H9 (cell line): Measurements from ENCODE around the gene TSPAN9. TPM values are rescaled to one million over a fixed set of nuclear protein-coding genes. Genes with fewer than 3 reads are reported as not detected.
A peak's percentile ranks its signal among the peaks of the same experiment; 100 is the strongest.

Experiments
- DNase-seq: peaks from one replicate; pipeline ENCODE4 v3.0.0-alpha.2; 2017
- H2AFZ ChIP-seq: one replicate; pipeline ENCODE4 v1.6.1; 2013; ENCODE audit warnings: mild to moderate bottlenecking, low read length, control low read depth, moderate library complexity
- H2AK5ac ChIP-seq: 2 replicates; pipeline ENCODE4 v1.6.1; 2013; ENCODE audit warnings: low read length, control low read depth, mixed read lengths; ENCODE audit not compliant: insufficient read length
- H2BK120ac ChIP-seq: one replicate; pipeline ENCODE4 v1.6.1; 2013; ENCODE audit warnings: low read depth, mild to moderate bottlenecking, low read length, control low read depth, inconsistent platforms; ENCODE audit not compliant: poor library complexity, severe bottlenecking
- H2BK12ac ChIP-seq: 2 replicates; pipeline ENCODE4 v1.6.1; 2013; ENCODE audit warnings: low read length, control low read depth, mixed read lengths, low read depth; ENCODE audit not compliant: insufficient read length
- H2BK15ac ChIP-seq: 2 replicates; pipeline ENCODE4 v1.6.1; 2013; ENCODE audit warnings: low read depth, low read length, control low read depth
- H2BK20ac ChIP-seq: one replicate; pipeline ENCODE4 v1.6.1; 2013; ENCODE audit warnings: low read depth, mild to moderate bottlenecking, low read length, control low read depth, inconsistent platforms; ENCODE audit not compliant: poor library complexity, severe bottlenecking
- H2BK5ac ChIP-seq: 2 replicates; pipeline ENCODE4 v1.6.1; 2013; ENCODE audit warnings: low read length, control low read depth, mixed read lengths; ENCODE audit not compliant: insufficient read length
- H3K14ac ChIP-seq: 2 replicates; pipeline ENCODE4 v1.6.1; 2013; ENCODE audit warnings: low read length, control low read depth; ENCODE audit not compliant: insufficient read depth
- H3K18ac ChIP-seq: 2 replicates; pipeline ENCODE4 v1.6.1; 2013; ENCODE audit warnings: low read depth, mild to moderate bottlenecking, mixed read lengths, low read length, control low read depth; ENCODE audit not compliant: insufficient read length
- H3K23ac ChIP-seq: 2 replicates; pipeline ENCODE4 v1.6.1; 2013; ENCODE audit warnings: low read length, control low read depth, mixed read lengths, low read depth; ENCODE audit not compliant: insufficient read length
- H3K23me2 ChIP-seq: 2 replicates; pipeline ENCODE4 v1.6.1; 2013; ENCODE audit warnings: low read depth, mild to moderate bottlenecking, mixed read lengths, low read length, control low read depth; ENCODE audit not compliant: insufficient read length, poor library complexity, severe bottlenecking
- H3K27ac ChIP-seq: 2 replicates; pipeline ENCODE4 v1.5.1; 2013; ENCODE audit warnings: low read length, control low read depth, mixed read lengths, low read depth; ENCODE audit not compliant: insufficient read length
- H3K27me3 ChIP-seq: 2 replicates; pipeline ENCODE4 v1.6.1; 2013; ENCODE audit warnings: low read length, control low read depth, inconsistent platforms; ENCODE audit not compliant: insufficient read depth
- H3K4ac ChIP-seq: 2 replicates; pipeline ENCODE4 v1.6.1; 2013; ENCODE audit warnings: low read depth, mild to moderate bottlenecking, control low read depth, inconsistent platforms, low read length, moderate library complexity
- H3K4me1 ChIP-seq: 2 replicates; pipeline ENCODE4 v1.6.1; 2013; ENCODE audit warnings: low read length, control low read depth, inconsistent platforms; ENCODE audit not compliant: insufficient read depth
- H3K4me2 ChIP-seq: 2 replicates; pipeline ENCODE4 v1.6.1; 2013; ENCODE audit warnings: low read length, control low read depth, mixed read lengths; ENCODE audit not compliant: insufficient read length, insufficient read depth
- H3K56ac ChIP-seq: 2 replicates; pipeline ENCODE4 v1.6.1; 2013; ENCODE audit warnings: low read depth, mild to moderate bottlenecking, mixed read lengths, low read length, control low read depth; ENCODE audit not compliant: insufficient read length
- H3K79me1 ChIP-seq: 2 replicates; pipeline ENCODE4 v1.6.1; 2013; ENCODE audit warnings: low read depth, mild to moderate bottlenecking, moderate library complexity, low read length, control low read depth, inconsistent platforms; ENCODE audit not compliant: insufficient read depth, poor library complexity, severe bottlenecking
- H3K79me2 ChIP-seq: 2 replicates; pipeline ENCODE4 v1.6.1; 2013; ENCODE audit warnings: low read length, control low read depth, inconsistent platforms; ENCODE audit not compliant: insufficient read depth
- H3K9ac ChIP-seq: 2 replicates; pipeline ENCODE4 v1.6.1; 2013; ENCODE audit warnings: low read length, control low read depth, mixed read lengths; ENCODE audit not compliant: insufficient read length; ENCODE audit errors: extremely low read depth
- H3K9me3 ChIP-seq: one replicate; pipeline ENCODE4 v1.6.1; 2013; ENCODE audit warnings: low read depth, low read length, inconsistent platforms; ENCODE audit not compliant: control insufficient read depth
- H3T11ph ChIP-seq: one replicate; pipeline ENCODE4 v1.6.1; 2013; ENCODE audit warnings: mild to moderate bottlenecking, low read length, control low read depth, inconsistent platforms
- H4K20me1 ChIP-seq: one replicate; pipeline ENCODE4 v1.6.1; 2013; ENCODE audit not compliant: control insufficient read depth, insufficient read length, insufficient read depth
- H4K5ac ChIP-seq: 2 replicates; pipeline ENCODE4 v1.6.1; 2013; ENCODE audit warnings: low read depth, mild to moderate bottlenecking, mixed read lengths, low read length, control low read depth; ENCODE audit not compliant: insufficient read length
- H4K8ac ChIP-seq: replicated peaks from 2 replicates; pipeline ENCODE4 v1.6.1; 2013; ENCODE audit warnings: low read length, control low read depth, mixed read lengths, low read depth; ENCODE audit not compliant: insufficient read length
- H4K91ac ChIP-seq: 2 replicates; pipeline ENCODE4 v1.6.1; 2013; ENCODE audit warnings: low read depth, mild to moderate bottlenecking, moderate library complexity, mixed read lengths, low read length, control low read depth; ENCODE audit not compliant: insufficient read length
- H3K27ac Mint-ChIP-seq, 3 experiments: 2 replicates in 2 of 3; 3 replicates in 1 of 3; pipeline ENCODE4 v1.8.0; 2020 to 2021; ENCODE audit warnings: mixed read lengths in 3 of 3, mild to moderate bottlenecking in 1 of 3, moderate library complexity in 1 of 3
- H3K27me3 Mint-ChIP-seq: 2 replicates; pipeline ENCODE4 v1.8.0; 2021; ENCODE audit warnings: low read depth, mild to moderate bottlenecking, moderate library complexity, mixed read lengths
- H3K36me3 Mint-ChIP-seq, 3 experiments: 2 replicates in 2 of 3; 3 replicates in 1 of 3; pipeline ENCODE4 v1.8.0; 2020 to 2021; ENCODE audit warnings: low read depth in 3 of 3, mixed read lengths in 3 of 3; ENCODE audit not compliant: insufficient read depth in 1 of 3
- H3K4me1 Mint-ChIP-seq, 2 experiments: 2 replicates each; pipeline ENCODE4 v1.8.0; 2020; ENCODE audit warnings: mixed read lengths in 2 of 2
- H3K4me3 Mint-ChIP-seq, 2 experiments: 2 replicates in 1 of 2; 3 replicates in 1 of 2; pipeline ENCODE4 v1.8.0; 2020 to 2021; ENCODE audit warnings: mild to moderate bottlenecking in 2 of 2, mixed read lengths in 2 of 2, moderate library complexity in 1 of 2
- H3K9me3 Mint-ChIP-seq, 2 experiments: 2 replicates in 1 of 2; 3 replicates in 1 of 2; pipeline ENCODE4 v1.8.0; 2020; ENCODE audit warnings: mild to moderate bottlenecking in 2 of 2, mixed read lengths in 2 of 2, moderate library complexity in 1 of 2
- WGBS: extraction: QIAGEN DNeasy Blood & Tissue Kit; methylation state at CpG from one replicate; pipeline ENCODE4 v1.1.7; 2013; ENCODE audit warnings: missing lambda C conversion rate, low lambda C conversion rate, mixed read lengths; ENCODE audit not compliant: insufficient read length; ENCODE audit errors: extremely low coverage; 5-methylcytosine and 5-hydroxymethylcytosine counted together
- long read RNA-seq: library from polyadenylated mRNA; unstranded; transcript quantifications from one replicate; pipeline ENCODE4 v2.0.0, GENCODE V29; 2020
- total RNA-seq: library from RNA; stranded (reverse); gene quantifications from 2 replicates; pipeline ENCODE4 v1.2.1, GENCODE V29; 2021
- TF ChIP-seq, protein P1 (sequence below): fragments of 200-600 bp; sonication (generic); conservative IDR thresholded peaks from 3 replicates; pipeline ENCODE4 v1.8.0; 2021; ENCODE audit warnings: antibody characterized with exemption, mild to moderate bottlenecking

The TSPAN9 gene, protein sequence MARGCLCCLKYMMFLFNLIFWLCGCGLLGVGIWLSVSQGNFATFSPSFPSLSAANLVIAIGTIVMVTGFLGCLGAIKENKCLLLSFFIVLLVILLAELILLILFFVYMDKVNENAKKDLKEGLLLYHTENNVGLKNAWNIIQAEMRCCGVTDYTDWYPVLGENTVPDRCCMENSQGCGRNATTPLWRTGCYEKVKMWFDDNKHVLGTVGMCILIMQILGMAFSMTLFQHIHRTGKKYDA
- total RNA-seq, result 16.8 and 19.0 TPM in 2 replicates
- long read RNA-seq, full-length matches to known transcripts, result 32 of 40 reads
- long read RNA-seq, partial matches to known transcripts, result 2 of 40 reads
- long read RNA-seq, other reads (novel, unspliced or antisense), result 6 of 40 reads

DNA sequence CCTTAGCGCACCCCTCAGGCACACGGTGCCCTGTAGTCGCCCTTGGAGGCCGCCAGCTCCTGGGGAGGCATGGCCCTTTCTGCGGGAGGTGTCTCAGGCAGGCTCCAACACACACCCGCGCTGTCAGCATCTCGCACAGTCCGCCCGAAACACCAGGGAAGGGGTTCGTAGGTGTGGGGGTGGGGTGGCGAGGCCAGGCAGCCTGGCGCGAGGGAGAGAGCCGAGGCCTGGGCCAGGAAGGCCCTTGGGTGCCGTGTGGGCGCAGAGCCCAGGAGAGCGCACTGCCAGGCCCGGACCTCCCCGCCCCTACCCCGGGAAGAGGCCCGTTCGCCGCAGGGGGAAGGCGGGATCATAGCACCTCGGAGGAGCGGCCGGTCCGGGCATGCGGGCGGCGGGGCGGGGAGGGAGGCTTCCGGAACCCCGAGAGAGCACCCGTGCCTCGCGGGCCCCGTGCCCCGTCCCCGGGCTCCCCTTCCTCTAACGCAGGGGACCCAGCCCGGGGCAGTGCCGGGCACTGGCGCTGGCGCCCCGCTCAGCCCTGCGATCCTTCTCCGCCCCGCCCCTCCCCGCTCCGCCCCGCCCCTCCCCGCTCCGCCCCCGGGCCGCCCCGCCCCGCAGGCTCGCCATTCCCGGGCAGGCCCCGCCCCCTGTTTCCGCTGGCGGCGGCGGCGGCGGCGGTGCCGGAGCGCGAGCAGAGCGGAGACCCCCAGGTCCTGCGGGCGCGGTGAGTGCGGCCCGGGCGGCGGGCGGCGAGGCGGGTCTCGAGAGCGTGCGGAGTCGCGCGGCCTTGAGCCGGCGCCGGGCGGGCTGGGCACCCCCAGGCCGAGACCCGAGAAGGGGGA lies at the start of gene TSPAN9:
TSS of gene TSPAN9 (plus strand) at position 650 of the 842 bp plus-strand sequence. CDS start 123,815 bp downstream, outside the sequence.
- H4K8ac ChIP-seq, result no peak within 1 kb of the TSS
- Mint-ChIP-seq H3K36me3 (peaks cover 1% of the 10 kb centered on the region in 3 experiments; a peak in 6 of 7 replicates), H3K4me1 (peaks cover 13 to 14% of the 10 kb centered on the region in 2 experiments), H3K27me3 (peaks cover 26% of the 10 kb centered on the region), H3K4me3 (peak within 1 kb of the TSS; percentile 72 to 83), H3K27ac (no peak within 1 kb of the TSS; a peak in 1 of 7 replicates), H3K9me3 (no peaks in the 10 kb centered on the region)
- no peaks in the 10 kb centered on the region for H3K4me1 ChIP-seq
- H2AFZ ChIP-seq, result no peak within 1 kb of the TSS
- TF ChIP-seq, protein P1, sequence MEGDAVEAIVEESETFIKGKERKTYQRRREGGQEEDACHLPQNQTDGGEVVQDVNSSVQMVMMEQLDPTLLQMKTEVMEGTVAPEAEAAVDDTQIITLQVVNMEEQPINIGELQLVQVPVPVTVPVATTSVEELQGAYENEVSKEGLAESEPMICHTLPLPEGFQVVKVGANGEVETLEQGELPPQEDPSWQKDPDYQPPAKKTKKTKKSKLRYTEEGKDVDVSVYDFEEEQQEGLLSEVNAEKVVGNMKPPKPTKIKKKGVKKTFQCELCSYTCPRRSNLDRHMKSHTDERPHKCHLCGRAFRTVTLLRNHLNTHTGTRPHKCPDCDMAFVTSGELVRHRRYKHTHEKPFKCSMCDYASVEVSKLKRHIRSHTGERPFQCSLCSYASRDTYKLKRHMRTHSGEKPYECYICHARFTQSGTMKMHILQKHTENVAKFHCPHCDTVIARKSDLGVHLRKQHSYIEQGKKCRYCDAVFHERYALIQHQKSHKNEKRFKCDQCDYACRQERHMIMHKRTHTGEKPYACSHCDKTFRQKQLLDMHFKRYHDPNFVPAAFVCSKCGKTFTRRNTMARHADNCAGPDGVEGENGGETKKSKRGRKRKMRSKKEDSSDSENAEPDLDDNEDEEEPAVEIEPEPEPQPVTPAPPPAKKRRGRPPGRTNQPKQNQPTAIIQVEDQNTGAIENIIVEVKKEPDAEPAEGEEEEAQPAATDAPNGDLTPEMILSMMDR, result no peak
- no peak within 1 kb of the TSS for H4K5ac ChIP-seq
- H3K27me3 ChIP-seq, result no peaks in the 10 kb centered on the region; the same call in 1 of the 2 replicates
- peak; percentile 82 for DNase-seq
- H3K4me2 ChIP-seq, result peak within 1 kb of the TSS; percentile 73
- no peak within 1 kb of the TSS for H3K4ac ChIP-seq
- H3K27ac ChIP-seq, result no peak within 1 kb of the TSS
- no peak within 1 kb of the TSS for H2BK5ac ChIP-seq
- no peak within 1 kb of the TSS for H2BK12ac ChIP-seq
- no CpG with 5 or more reads among the region's 95 CpGs for WGBS
- no peaks in the 10 kb centered on the region for H3K79me2 ChIP-seq
- no peaks in the 10 kb centered on the region for H3K9me3 ChIP-seq
- no peak within 1 kb of the TSS for H2AK5ac ChIP-seq
- H3K56ac ChIP-seq, result no peak within 1 kb of the TSS
- no peaks in the 10 kb centered on the region for H4K20me1 ChIP-seq
- no peak within 1 kb of the TSS for H2BK15ac ChIP-seq
- no peak within 1 kb of the TSS for H3T11ph ChIP-seq
- H3K14ac ChIP-seq, result no peak within 1 kb of the TSS
- H4K91ac ChIP-seq, result no peak within 1 kb of the TSS
- H3K9ac ChIP-seq, result no peak within 1 kb of the TSS
- no peaks in the 10 kb centered on the region for H3K79me1 ChIP-seq
- H2BK20ac ChIP-seq, result no peak within 1 kb of the TSS
- H3K23me2 ChIP-seq, result peaks cover 4% of the 10 kb centered on the region
- no peak within 1 kb of the TSS for H2BK120ac ChIP-seq
- no peak within 1 kb of the TSS for H3K23ac ChIP-seq
- H3K18ac ChIP-seq, result no peak within 1 kb of the TSS
